ENCODE measurements around the gene CCDC174. TPM values are rescaled to one million over a fixed set of nuclear protein-coding genes. Genes with fewer than 3 reads are reported as not detected.

Gene CCDC174
- total RNA-seq, 1 donor from 2014 or later: 12.6 TPM

Other genes with a start within 250 kb of the CCDC174 start
- 13.5 TPM for gene SLC6A6, start 249.2 kb upstream of the CCDC174 start, total RNA-seq
- gene GRIP2, start 111.4 kb upstream of the CCDC174 start, total RNA-seq: 40.1 TPM
- not detected for gene C3orf20, start 23.4 kb downstream of the CCDC174 start, total RNA-seq
- gene FGD5, start 167.2 kb downstream of the CCDC174 start, total RNA-seq: 15.2 TPM

Data from Right ventricle myocardium superior (tissue), 1 donor.